H7 (cell line): ENCODE measurements around the gene CARNS1. TPM values are rescaled to one million over a fixed set of nuclear protein-coding genes. Genes with fewer than 3 reads are reported as not detected.
A peak's percentile ranks its signal among the peaks of the same experiment; 100 is the strongest.

ENCODE experiments used
- DNase-seq: peaks from one replicate; pipeline ENCODE4 v3.0.0; 2012
- H3K27me3 ChIP-seq: 2 replicates; pipeline ENCODE4 v1.6.0; 2011; ENCODE audit warnings: mild to moderate bottlenecking, low read length; ENCODE audit not compliant: control insufficient read depth, insufficient read depth
- H3K36me3 ChIP-seq: replicated peaks from 2 replicates; pipeline ENCODE4 v1.5.1; 2011; ENCODE audit warnings: low read length; ENCODE audit not compliant: control insufficient read depth, insufficient read depth
- H3K4me3 ChIP-seq: 2 replicates; pipeline ENCODE4 v1.5.1; 2011; ENCODE audit warnings: low read depth, mild to moderate bottlenecking, control low read depth, low read length, moderate library complexity; ENCODE audit not compliant: insufficient read depth
- total RNA-seq: library from RNA; depleted of rRNA; stranded (reverse); fragments of >200 nt; shearing (Covaris generic); gene quantifications from 2 replicates; pipeline ENCODE4 v1.2.3, GENCODE V29; 2014

Gene CARNS1
- total RNA-seq, 1 experiment from 2014 or later, result 0.17 TPM

DNA sequence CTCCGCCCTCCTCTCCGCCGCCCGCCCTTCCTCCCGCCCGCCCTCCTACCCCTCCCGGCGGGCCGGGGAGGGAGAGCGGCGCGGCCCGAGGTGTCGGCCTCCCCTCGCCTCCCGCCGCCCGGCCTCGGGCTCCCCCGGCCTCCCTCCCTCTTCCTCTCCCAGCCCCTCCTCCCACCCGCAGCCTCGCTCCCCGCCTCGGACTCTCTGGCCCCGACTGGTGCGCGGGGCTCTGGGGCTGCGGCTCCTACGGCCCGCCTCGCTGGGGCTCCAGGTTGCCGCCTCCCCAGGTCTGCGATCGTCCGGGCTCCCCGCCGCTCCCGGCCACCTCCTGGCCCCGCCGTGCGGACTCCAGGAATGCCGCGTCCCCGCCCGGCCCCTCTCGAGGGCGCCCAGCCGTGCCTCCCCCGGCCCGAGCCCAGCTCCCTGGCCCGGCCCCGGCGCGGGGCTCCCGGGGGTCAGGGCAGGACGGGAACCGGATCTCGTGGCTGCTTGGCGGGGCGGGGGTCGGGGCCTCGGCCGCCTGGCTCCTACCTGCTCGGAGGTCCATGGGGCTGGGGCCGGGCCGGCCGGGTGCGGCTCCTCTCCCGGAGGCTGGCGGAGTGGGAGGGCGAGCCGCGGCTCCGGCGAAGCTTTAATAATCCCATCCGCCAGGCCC, 42.4 kb upstream of the CARNS1 start, which contains the start of gene CLCF1:
TSS of gene CLCF1 (minus strand) at position 606 of the 655 bp plus-strand sequence. CDS start at position 547, 59 bp downstream.
- H3K4me3 ChIP-seq, result peak within 1 kb of the TSS; percentile 62
- peak; percentile 95 for DNase-seq

DNA sequence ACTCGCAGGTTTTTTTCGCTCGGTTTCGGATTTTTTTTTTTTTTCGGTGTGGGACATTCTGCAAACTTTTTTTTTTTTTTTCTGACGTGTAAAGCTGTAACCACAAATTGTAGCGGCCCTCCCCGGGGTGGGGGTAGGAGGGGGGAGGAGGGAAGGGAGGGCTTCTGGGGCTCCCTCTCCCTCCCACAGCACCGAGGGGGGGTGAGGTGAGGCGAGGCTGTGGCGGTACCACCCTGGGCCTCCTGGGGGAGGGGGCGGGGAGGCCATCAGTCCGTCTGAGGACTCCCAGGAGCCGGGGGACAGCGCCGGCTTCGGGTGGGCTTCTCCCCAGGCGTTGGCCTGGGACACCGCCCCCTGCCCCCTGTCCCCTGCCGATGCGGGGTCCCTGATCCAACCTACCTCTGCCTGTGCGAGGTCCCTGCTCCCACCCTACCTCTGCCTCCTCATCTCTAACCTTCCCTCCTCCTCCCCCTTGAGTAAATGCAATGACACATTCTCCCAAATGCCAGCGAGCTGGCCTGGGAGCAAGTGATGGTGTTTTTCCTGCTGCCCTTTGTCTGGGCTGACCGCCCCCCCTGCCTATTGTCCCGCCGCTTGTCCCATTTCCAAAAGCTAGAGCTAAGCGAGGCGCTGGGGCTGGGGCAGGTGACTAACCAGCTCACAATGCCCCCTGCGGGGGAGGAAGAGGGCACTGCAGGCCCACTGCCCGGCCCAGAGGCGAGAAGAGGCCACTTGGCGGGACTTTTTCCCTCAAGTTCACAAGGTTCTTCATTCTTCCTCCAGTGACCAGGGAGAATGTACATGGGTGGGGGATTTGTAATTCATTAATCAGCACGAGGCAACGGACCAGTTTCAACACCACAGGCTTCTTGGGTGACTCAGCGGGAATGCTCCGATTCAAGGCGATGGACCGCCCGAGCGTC, 41.6 kb upstream of the CARNS1 start:
- H3K27me3 ChIP-seq, result peaks cover 34% of the 10 kb centered on the region
- H3K36me3 ChIP-seq, result no peaks in the 10 kb centered on the region
- H3K4me3 ChIP-seq, result peak overlapping the region; percentile 62
- peak; percentile 91 for DNase-seq

More for the DNA sequence above, 42.4 kb upstream of the CARNS1 start, which contains the start of gene CLCF1:
- no peaks in the 10 kb centered on the region for H3K36me3 ChIP-seq
- peaks cover 34% of the 10 kb centered on the region for H3K27me3 ChIP-seq

GRCh38 chr11:67374571-67375281, 40.8 kb upstream of the CARNS1 start:
- H3K36me3 ChIP-seq, result no peaks in the 10 kb centered on the region
- peak overlapping the region; percentile 62 for H3K4me3 ChIP-seq
- peaks cover 33% of the 10 kb centered on the region for H3K27me3 ChIP-seq

GRCh38 chr11:67375320-67376055, 40.0 kb upstream of the CARNS1 start:
- Histone ChIP-seq H3K27me3 (peaks cover 33% of the 10 kb centered on the region), H3K4me3 (peak overlapping the region; percentile 29)
- DNase-seq, result peak; percentile 87

More at GRCh38 chr11:67374571-67375281, 40.8 kb upstream of the CARNS1 start:
- peak; percentile 80 for DNase-seq

GRCh38 chr11:67376063-67376820, 39.2 kb upstream of the CARNS1 start:
- Histone ChIP-seq H3K27me3 (peaks cover 30% of the 10 kb centered on the region), H3K36me3 (no peaks in the 10 kb centered on the region), H3K4me3 (peak overlapping the region; percentile 29)
- peak; percentile 59 for DNase-seq

More at GRCh38 chr11:67375320-67376055, 40.0 kb upstream of the CARNS1 start:
- no peaks in the 10 kb centered on the region for H3K36me3 ChIP-seq

DNA sequence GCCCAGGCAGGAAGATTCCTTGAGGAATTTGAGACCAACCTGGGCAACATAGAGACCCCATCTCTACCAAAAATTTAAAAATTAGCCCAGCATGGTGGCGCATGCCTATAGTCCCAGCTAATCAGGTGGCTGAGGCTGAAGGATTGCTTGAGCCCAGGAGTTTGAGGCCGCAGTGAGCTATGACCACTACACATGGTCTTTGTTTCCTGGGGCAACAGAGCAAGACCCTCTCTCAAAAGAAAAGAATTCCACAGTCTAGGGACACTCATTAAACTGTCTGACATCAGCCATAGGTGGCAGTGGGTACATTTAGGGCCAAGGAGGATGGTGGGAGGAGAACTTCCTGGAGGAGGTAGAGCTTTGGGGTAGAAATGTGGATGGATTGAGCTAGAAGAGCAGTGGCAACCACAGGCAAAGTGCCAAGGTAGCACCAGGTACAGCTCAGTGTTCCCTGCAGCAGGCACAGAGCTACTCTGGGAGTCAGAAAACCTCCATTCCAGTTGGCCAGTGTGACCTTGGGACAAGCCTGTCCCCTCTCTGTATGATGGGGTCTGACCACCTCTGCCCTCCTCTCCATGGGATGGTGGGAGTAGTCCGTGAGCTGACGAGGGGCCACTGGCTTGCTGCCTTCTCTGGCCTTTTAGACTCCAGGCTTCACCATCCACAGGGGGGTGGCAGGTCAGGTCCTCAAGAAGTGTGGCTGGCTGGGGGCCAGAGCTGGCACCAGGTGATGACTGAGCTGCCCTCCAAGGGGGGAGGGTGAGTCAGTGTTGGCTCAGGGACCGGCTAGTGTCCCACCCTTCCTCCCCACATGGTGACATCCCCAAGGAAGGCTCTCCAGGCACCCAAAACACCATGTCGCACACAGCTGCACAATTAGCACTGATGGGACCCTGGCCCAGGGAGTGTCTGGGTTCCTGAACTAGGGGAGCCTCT, 38.3 kb upstream of the CARNS1 start:
- Histone ChIP-seq H3K27me3 (peaks cover 23% of the 10 kb centered on the region), H3K4me3 (no peak overlapping the region), H3K36me3 (no peaks in the 10 kb centered on the region)
- DNase-seq, result no peak

DNA sequence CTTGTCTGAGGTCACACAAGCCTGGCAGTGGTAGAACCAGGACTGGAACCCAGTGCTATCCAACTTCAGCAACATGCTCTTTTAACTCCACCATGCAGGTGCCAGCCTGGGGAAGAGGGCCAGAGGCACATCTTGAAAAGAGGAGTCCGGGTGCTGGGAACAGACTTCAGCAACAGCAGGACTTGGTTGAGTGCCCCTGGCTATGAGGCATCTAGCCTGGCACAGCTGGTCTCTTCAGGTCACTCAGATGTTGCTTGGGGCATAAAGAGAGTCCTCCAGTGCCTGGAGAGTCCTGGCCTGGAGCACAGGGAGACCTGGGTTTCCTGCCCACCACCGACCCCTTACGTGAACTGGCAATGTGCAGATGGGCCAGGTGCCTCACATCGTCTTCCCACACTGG, 36.9 kb upstream of the CARNS1 start:
- no peak for DNase-seq
- H3K4me3 ChIP-seq, result no peak overlapping the region
- no peaks in the 10 kb centered on the region for H3K36me3 ChIP-seq
- H3K27me3 ChIP-seq, result peaks cover 21% of the 10 kb centered on the region

- Histone ChIP-seq H3K4me3 (no peak overlapping the region), H3K27me3 (peaks cover 21% of the 10 kb centered on the region), H3K36me3 (no peaks in the 10 kb centered on the region)
- DNase-seq, result peak; percentile 67
Measured at GRCh38 chr11:67379061-67380058, 36.1 kb upstream of the CARNS1 start.

DNA sequence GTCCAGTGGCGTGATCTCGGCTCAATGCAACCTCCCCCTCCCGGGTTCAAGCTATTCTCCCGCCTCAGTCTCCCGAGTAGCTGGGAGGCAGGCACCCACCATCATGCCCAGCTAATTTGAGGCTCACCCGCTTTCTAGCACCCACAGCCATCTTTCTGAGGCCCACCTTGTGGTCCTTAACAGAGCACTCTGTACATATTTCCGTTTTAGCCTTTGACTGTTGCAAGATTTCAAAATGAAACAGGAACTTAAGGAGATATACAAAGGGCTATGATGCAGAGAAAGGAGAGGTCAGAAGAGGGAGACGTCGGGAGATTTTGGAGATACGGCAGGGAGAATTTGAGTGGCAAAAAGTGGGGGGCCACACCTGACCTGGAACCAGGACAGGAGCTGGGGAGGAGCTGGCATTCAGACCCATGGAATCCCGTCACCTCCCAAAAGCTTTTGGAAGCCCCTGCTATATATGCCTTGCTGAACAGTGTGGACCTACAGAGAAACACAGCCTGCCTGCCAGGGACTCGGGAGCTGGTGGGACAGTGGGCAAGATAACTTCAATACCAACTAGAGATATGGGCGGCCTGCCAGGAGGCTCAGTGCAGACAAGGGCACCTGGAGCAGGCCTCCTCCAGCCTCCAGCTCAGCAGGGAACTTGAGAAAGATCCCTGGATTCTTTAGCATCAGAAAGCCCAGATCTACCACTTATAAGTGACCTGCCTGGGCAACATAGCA, 34.1 kb upstream of the CARNS1 start:
- no peak for DNase-seq
- no peaks in the 10 kb centered on the region for H3K36me3 ChIP-seq
- no peak overlapping the region for H3K4me3 ChIP-seq
- peaks cover 14% of the 10 kb centered on the region for H3K27me3 ChIP-seq

- DNase-seq, result peak; percentile 90
- Histone ChIP-seq H3K27me3 (peaks cover 3% of the 10 kb centered on the region), H3K4me3 (no peak overlapping the region), H3K36me3 (no peaks in the 10 kb centered on the region)
Measured at GRCh38 chr11:67382276-67383136, 33.0 kb upstream of the CARNS1 start.
